Activated gamma-delta T cell treated with Interleukin-2 at 50 U/mL for 16 hours (primary cell): ENCODE results near the gene FAM90A1.
A peak's percentile ranks its signal among the peaks of the same experiment; 100 is the strongest.
"Not testable (repeated sequence)": the region's sequence is repeated elsewhere in the genome, so short reads cannot be mapped to it uniquely, and the experiment has no call there.

Source experiments
- DNase-seq: peaks from one replicate; pipeline ENCODE4 v3.0.0-alpha.2; 2020

Gene FAM90A1

GRCh38 chr12:8233300-8233855, 6.0 kb upstream of the FAM90A1 start:
- not testable (repeated sequence) for DNase-seq

- DNase-seq: peak; percentile 65
Measured at GRCh38 chr12:8231666-8232608, 4.5 kb upstream of the FAM90A1 start.

- not testable (repeated sequence) for DNase-seq
Measured at GRCh38 chr12:8231049-8231448, 3.6 kb upstream of the FAM90A1 start.

- not testable (repeated sequence) for DNase-seq
Measured at GRCh38 chr12:8229486-8229885, 2.1 kb upstream of the FAM90A1 start.

- DNase-seq: not testable (repeated sequence)
Measured at GRCh38 chr12:8228607-8229006, 1.2 kb upstream of the FAM90A1 start.

- not testable (repeated sequence) for DNase-seq
Measured at GRCh38 chr12:8227732-8228077, 287 bp upstream of the FAM90A1 start.

- no peak for DNase-seq
Measured at GRCh38 chr12:8226355-8226754, 1.1 kb downstream of the FAM90A1 start.

- not testable (repeated sequence) for DNase-seq
Measured at GRCh38 chr12:8224782-8225181, 2.6 kb downstream of the FAM90A1 start.

GRCh38 chr12:8223646-8224045, 3.8 kb downstream of the FAM90A1 start:
- not testable (repeated sequence) for DNase-seq

- not testable (repeated sequence) for DNase-seq
Measured at GRCh38 chr12:8222303-8222702, 5.1 kb downstream of the FAM90A1 start.

- not testable (repeated sequence) for DNase-seq
Measured at GRCh38 chr12:8221844-8222243, 5.6 kb downstream of the FAM90A1 start.

- not testable (repeated sequence) for DNase-seq
Measured at GRCh38 chr12:8221375-8221774, 6.0 kb downstream of the FAM90A1 start.

- not testable (repeated sequence) for DNase-seq
Measured at GRCh38 chr12:8218711-8219382, 8.6 kb downstream of the FAM90A1 start.

GRCh38 chr12:8197685-8198308, 29.6 kb downstream of the FAM90A1 start:
- DNase-seq: not testable (repeated sequence)

- not testable (repeated sequence) for DNase-seq
Measured at GRCh38 chr12:8188088-8188487, 39.3 kb downstream of the FAM90A1 start.

- not testable (repeated sequence) for DNase-seq
Measured at GRCh38 chr12:8184206-8184605, 43.2 kb downstream of the FAM90A1 start.

GRCh38 chr12:8183346-8183745, 44.1 kb downstream of the FAM90A1 start:
- DNase-seq: not testable (repeated sequence)

GRCh38 chr12:8182923-8183322, 44.5 kb downstream of the FAM90A1 start:
- DNase-seq: not testable (repeated sequence)

- DNase-seq: not testable (repeated sequence)
Measured at GRCh38 chr12:8181271-8181670, 46.1 kb downstream of the FAM90A1 start.

GRCh38 chr12:8179989-8180585, 47.3 kb downstream of the FAM90A1 start:
- peak; percentile 77 for DNase-seq

- not testable (repeated sequence) for DNase-seq
Measured at GRCh38 chr12:8172911-8173310, 54.5 kb downstream of the FAM90A1 start.
